Measurements from ENCODE around the gene SEMA6B.

GRCh38 chr19:4543842-4544647 lies 15.4 kb downstream of the SEMA6B start:
- TF ChIP-seq TAF1 (IDR thresholded peaks at IDR 0.05; ENCODE audit: borderline replicate concordance, insufficient read depth, low read length): no peak
- TF ChIP-seq POLR2AphosphoS5 (IDR thresholded peaks at IDR 0.05; ENCODE audit: low read depth, low read length): no peak
- no peak for TF ChIP-seq FOXP2 (optimal IDR thresholded peaks at IDR 0.05; ENCODE audit: borderline replicate concordance, extremely low read depth, extremely low read length, insufficient read depth)
- TF ChIP-seq REST (IDR thresholded peaks at IDR 0.05; ENCODE audit: insufficient read depth in 1 of 2, low read depth in 2 of 2, low read length in 2 of 2): no peak
- TF ChIP-seq SIN3A (IDR thresholded peaks at IDR 0.05; ENCODE audit: borderline replicate concordance, insufficient read depth, low read length): no peak
